ENCODE measurements around the gene MPZL2. TPM values are rescaled to one million over a fixed set of nuclear protein-coding genes. Genes with fewer than 3 reads are reported as not detected.

MPZL2 gene
- total and polyA plus RNA-seq, 2 of the 13 experiments (the other 11 are each of a cell fraction or from before 2014, with no cell fraction given), result 27.9 to 53.7 TPM

DNA sequence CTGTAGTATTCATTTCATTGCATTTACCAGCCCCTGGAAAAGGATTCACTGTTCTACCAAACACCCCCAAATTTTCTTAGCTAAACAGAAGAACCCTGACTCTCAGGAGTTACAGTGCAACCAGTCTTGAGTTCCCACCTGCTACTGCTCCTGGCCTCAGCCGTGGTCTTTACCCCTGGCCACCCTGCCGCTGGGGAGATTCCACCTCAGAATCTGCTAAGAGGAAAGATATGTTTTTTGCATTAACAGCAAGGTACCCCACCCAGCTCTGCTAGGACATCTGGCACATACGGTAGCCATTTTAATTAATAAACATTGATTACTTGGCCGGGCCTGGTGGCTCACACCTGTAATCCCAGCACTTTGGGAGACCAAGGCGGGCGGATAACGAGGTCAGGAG lies 48.3 kb downstream of the MPZL2 start:
- peaks cover 75% of the 10 kb centered on the region for H3K4me1 ChIP-seq (ENCODE audit: insufficient read depth, low read length)
- H3K27me3 ChIP-seq (ENCODE audit: control insufficient read depth in 1 of 2, insufficient read depth in 2 of 2, low read length in 2 of 2), result no peaks in the 10 kb centered on the region
- no TSS peak for BruUV-seq (replicated peaks)
- H3K27ac ChIP-seq (ENCODE audit: extremely low read length, insufficient read depth, low read length), result no peak overlapping the region
- no peaks in the 10 kb centered on the region for H3K9me3 ChIP-seq (ENCODE audit: low read length)
- ATAC-seq, result no peak
- ChIA-PET POLR2A (interaction anchor here (1.0 kb wide), 1 partner anchor 48 kb away, joined by 4 read pairs; the partner anchor contains the start of gene MPZL2), CTCF (ENCODE audit: low intra/inter-chr PET ratio, low total read pairs) (no interaction called here)
- H3K79me2 ChIP-seq (ENCODE audit: insufficient read depth, low read length), result no peaks in the 10 kb centered on the region
- H3K4me3 ChIP-seq (replicated peaks in 1 of 3; ENCODE audit: insufficient read depth in 1 of 3, low read depth in 2 of 3, low read length in 3 of 3), result no peak overlapping the region
- H2AFZ ChIP-seq (ENCODE audit: low read length), result no peak overlapping the region
- no peaks in the 10 kb centered on the region for H3K36me3 ChIP-seq (replicated peaks in 1 of 2; ENCODE audit: control insufficient read depth in 1 of 2, insufficient read depth in 2 of 2, low read length in 2 of 2)
- TF ChIP-seq, protein P1, sequence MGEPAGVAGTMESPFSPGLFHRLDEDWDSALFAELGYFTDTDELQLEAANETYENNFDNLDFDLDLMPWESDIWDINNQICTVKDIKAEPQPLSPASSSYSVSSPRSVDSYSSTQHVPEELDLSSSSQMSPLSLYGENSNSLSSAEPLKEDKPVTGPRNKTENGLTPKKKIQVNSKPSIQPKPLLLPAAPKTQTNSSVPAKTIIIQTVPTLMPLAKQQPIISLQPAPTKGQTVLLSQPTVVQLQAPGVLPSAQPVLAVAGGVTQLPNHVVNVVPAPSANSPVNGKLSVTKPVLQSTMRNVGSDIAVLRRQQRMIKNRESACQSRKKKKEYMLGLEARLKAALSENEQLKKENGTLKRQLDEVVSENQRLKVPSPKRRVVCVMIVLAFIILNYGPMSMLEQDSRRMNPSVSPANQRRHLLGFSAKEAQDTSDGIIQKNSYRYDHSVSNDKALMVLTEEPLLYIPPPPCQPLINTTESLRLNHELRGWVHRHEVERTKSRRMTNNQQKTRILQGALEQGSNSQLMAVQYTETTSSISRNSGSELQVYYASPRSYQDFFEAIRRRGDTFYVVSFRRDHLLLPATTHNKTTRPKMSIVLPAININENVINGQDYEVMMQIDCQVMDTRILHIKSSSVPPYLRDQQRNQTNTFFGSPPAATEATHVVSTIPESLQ (CRISPR knock-in tag; conservative IDR thresholded peaks at IDR 0.05), result no peak
- TF ChIP-seq RORA (CRISPR knock-in tag; IDR thresholded peaks at IDR 0.05) (no peak), NRL (CRISPR knock-in tag; IDR thresholded peaks at IDR 0.05; ENCODE audit: borderline replicate concordance) (no peak), KDM5A (IDR thresholded peaks at IDR 0.05; ENCODE audit: borderline replicate concordance, low read length) (no peak), ZNF605 (CRISPR knock-in tag; IDR thresholded peaks at IDR 0.05) (no peak), ZNF207 (IDR thresholded peaks at IDR 0.05; ENCODE audit: borderline replicate concordance) (no peak), ZNF749 (CRISPR knock-in tag; IDR thresholded peaks at IDR 0.05; ENCODE audit: borderline replicate concordance) (no peak), ZNF607 (CRISPR knock-in tag; IDR thresholded peaks at IDR 0.05; ENCODE audit: borderline replicate concordance) (no peak), MYC (CRISPR knock-in tag; IDR thresholded peaks at IDR 0.05; ENCODE audit: borderline replicate concordance) (no peak), ZNF75D (CRISPR knock-in tag; IDR thresholded peaks at IDR 0.05; ENCODE audit: borderline replicate concordance) (no peak), REPIN1 (CRISPR knock-in tag; IDR thresholded peaks at IDR 0.05; ENCODE audit: borderline replicate concordance, low read depth) (no peak), EZH2 (conservative IDR thresholded peaks at IDR 0.05; ENCODE audit: low read depth, low read length) (no peak)
- TF ChIP-seq, protein P2, sequence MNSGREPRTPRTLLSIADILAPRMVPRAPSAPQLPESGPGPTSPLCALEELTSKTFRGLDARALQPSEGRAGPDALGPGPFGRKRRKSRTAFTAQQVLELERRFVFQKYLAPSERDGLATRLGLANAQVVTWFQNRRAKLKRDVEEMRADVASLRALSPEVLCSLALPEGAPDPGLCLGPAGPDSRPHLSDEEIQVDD (CRISPR knock-in tag; IDR thresholded peaks at IDR 0.05; ENCODE audit: borderline replicate concordance), result no peak
- TF ChIP-seq, protein P3, sequence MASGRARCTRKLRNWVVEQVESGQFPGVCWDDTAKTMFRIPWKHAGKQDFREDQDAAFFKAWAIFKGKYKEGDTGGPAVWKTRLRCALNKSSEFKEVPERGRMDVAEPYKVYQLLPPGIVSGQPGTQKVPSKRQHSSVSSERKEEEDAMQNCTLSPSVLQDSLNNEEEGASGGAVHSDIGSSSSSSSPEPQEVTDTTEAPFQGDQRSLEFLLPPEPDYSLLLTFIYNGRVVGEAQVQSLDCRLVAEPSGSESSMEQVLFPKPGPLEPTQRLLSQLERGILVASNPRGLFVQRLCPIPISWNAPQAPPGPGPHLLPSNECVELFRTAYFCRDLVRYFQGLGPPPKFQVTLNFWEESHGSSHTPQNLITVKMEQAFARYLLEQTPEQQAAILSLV (CRISPR knock-in tag; IDR thresholded peaks at IDR 0.05; ENCODE audit: borderline replicate concordance), result no peak
- WGBS (ENCODE audit: low lambda C conversion rate), result 99% methylated on average over 7 of the region's 7 CpGs
- no peaks in the 10 kb centered on the region for H4K20me1 ChIP-seq (ENCODE audit: insufficient read depth, low read length)
- H3K9ac ChIP-seq (ENCODE audit: insufficient read depth, low read depth, low read length), result no peak overlapping the region
- in situ Hi-C loops (cut with HindIII; ENCODE audit: extremely low pct_ligation_motif_present, low pct_unique_long_range_greater_than_20kb) (no loop called here), intact Hi-C loops (cut with micrococcal nuclease; ENCODE audit: unreplicated experiment) (no loop called here)
- H3K4me2 ChIP-seq (ENCODE audit: low read depth, low read length), result no peak overlapping the region
- no peak for FAIRE-seq
- no peak for DNase-seq (ENCODE audit: low spot score)
